Ectodermal cell (in vitro differentiated cells): ENCODE results near the gene METTL21C.

Experiments used
- H3K27ac ChIP-seq: 2 replicates; pipeline ENCODE4 v1.7.0; 2013; ENCODE audit warnings: mild to moderate bottlenecking, low read depth, low read length; ENCODE audit not compliant: insufficient read depth, poor library complexity, severe bottlenecking
- H3K27me3 ChIP-seq: 2 replicates; pipeline ENCODE4 v1.7.0; 2013; ENCODE audit warnings: mild to moderate bottlenecking, low read length; ENCODE audit not compliant: insufficient read depth, control insufficient read depth, poor library complexity, severe bottlenecking
- H3K36me3 ChIP-seq: one replicate; pipeline ENCODE4 v1.7.0; 2013; ENCODE audit warnings: low read length; ENCODE audit not compliant: control insufficient read depth, insufficient read depth
- H3K4me1 ChIP-seq: one replicate; pipeline ENCODE4 v1.7.0; 2013; ENCODE audit warnings: low read length; ENCODE audit not compliant: control insufficient read depth, insufficient read depth
- H3K4me3 ChIP-seq: 2 replicates; pipeline ENCODE4 v1.7.0; 2013; ENCODE audit warnings: low read depth, low read length, control low read depth; ENCODE audit not compliant: insufficient read depth
- H3K9me3 ChIP-seq: 2 replicates; pipeline ENCODE4 v1.7.0; 2013; ENCODE audit warnings: mild to moderate bottlenecking, low read length, moderate library complexity; ENCODE audit not compliant: control insufficient read depth
- WGBS, 2 experiments: methylation state at CpG; one replicate each; pipeline ENCODE4 v1.1.7; 2013; ENCODE audit warnings: missing lambda C conversion rate in 2 of 2; 5-methylcytosine and 5-hydroxymethylcytosine counted together

The METTL21C gene

DNA sequence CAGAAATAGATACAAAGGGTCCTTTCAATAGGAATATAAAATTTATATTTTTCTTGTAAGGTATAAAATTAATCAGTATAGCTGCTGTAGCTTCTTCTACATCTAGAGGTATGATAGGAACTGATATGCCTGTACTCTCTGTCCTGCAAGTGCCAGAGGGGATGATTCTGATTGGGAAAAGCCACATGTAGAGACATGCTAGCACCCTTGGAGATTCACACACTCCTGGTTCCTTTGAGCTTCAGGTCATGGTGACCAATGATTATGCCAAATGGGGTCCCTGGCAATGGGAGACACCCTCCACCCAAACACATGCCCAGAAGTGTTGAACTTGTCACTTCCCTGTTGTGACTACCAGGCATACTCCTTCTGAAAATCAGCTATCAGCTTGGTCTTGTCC lies 14.7 kb upstream of the METTL21C start:
- no peaks in the 10 kb centered on the region for H3K9me3 ChIP-seq
- H3K4me1 ChIP-seq: no peaks in the 10 kb centered on the region
- no peaks in the 10 kb centered on the region for H3K36me3 ChIP-seq
- H3K27me3 ChIP-seq: no peaks in the 10 kb centered on the region
- no peak overlapping the region for H3K27ac ChIP-seq
- H3K4me3 ChIP-seq: no peak overlapping the region

DNA sequence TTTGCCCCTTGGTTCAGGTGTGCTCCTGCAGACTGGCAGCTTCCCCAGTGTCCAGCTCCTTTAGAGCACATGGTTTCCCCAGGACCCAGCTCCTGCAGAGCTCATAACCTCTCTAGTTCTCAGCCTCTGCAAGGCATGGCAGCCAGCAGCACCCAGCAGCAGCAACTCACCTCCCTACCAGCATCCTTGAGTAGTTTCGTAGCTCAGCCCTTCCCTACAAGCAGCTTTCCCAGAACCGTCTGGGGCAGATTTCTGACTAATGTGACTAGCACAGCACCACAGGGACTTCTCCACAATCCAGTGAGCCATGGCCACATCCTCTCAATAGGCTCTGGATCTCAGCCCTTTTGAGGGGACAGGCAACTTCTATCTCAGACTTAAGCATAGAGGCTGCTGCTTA lies 14.1 kb upstream of the METTL21C start:
- WGBS, 2 experiments: 93 to 95% methylated on average over 2 of the region's 2 CpGs
- Histone ChIP-seq H3K27ac (no peak overlapping the region), H3K36me3 (no peaks in the 10 kb centered on the region), H3K4me1 (no peaks in the 10 kb centered on the region), H3K9me3 (no peaks in the 10 kb centered on the region), H3K4me3 (no peak overlapping the region), H3K27me3 (no peaks in the 10 kb centered on the region)

DNA sequence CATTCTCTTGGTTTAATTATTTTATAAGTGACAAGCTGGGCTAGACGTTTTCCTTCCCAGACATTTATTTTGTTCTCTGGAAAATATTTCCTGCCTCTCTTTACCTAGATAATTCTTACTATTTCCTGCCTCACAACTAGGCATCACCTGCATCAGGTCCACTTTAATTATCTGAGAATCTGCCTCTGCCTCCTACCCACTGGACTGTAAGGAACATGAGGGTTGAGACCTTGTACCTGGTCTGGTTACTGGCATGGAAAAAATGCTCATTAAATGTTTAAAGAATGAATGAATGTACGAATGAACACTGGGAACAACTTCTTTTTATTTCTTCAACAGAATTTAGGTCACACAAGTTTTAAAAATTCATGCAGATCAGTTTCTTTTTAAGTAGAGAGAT lies 13.4 kb upstream of the METTL21C start:
- no peaks in the 10 kb centered on the region for H3K9me3 ChIP-seq
- no peak overlapping the region for H3K4me3 ChIP-seq
- no peaks in the 10 kb centered on the region for H3K27me3 ChIP-seq
- H3K4me1 ChIP-seq: no peaks in the 10 kb centered on the region
- no peaks in the 10 kb centered on the region for H3K36me3 ChIP-seq
- no peak overlapping the region for H3K27ac ChIP-seq
- WGBS, 2 experiments: 54 to 90% methylated on average over 1 to 2 of the region's 2 CpGs

DNA sequence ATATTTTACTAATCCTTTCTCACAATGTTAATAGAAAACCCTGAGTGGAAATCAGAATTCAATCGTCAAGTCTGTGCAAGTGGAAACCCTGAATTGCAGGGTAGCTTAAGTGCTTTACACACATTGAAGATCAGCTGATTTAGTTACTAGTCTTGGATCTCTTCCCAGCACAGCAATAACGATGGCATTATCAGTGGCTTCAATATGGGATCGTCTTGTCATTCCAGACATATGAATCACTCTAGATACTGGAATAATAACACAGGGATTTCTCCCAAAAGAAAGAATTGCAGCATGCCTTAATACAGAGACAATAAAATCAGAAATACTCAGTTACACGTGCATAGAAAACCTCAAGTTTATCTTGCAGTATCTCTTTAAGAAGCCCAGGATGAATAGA lies 12.6 kb upstream of the METTL21C start:
- no peak overlapping the region for H3K27ac ChIP-seq
- H3K4me3 ChIP-seq: no peak overlapping the region
- H3K4me1 ChIP-seq: no peaks in the 10 kb centered on the region
- H3K9me3 ChIP-seq: no peaks in the 10 kb centered on the region
- WGBS, 2 experiments: 87% methylated on average over 4 of the region's 4 CpGs
- no peaks in the 10 kb centered on the region for H3K27me3 ChIP-seq
- no peaks in the 10 kb centered on the region for H3K36me3 ChIP-seq

DNA sequence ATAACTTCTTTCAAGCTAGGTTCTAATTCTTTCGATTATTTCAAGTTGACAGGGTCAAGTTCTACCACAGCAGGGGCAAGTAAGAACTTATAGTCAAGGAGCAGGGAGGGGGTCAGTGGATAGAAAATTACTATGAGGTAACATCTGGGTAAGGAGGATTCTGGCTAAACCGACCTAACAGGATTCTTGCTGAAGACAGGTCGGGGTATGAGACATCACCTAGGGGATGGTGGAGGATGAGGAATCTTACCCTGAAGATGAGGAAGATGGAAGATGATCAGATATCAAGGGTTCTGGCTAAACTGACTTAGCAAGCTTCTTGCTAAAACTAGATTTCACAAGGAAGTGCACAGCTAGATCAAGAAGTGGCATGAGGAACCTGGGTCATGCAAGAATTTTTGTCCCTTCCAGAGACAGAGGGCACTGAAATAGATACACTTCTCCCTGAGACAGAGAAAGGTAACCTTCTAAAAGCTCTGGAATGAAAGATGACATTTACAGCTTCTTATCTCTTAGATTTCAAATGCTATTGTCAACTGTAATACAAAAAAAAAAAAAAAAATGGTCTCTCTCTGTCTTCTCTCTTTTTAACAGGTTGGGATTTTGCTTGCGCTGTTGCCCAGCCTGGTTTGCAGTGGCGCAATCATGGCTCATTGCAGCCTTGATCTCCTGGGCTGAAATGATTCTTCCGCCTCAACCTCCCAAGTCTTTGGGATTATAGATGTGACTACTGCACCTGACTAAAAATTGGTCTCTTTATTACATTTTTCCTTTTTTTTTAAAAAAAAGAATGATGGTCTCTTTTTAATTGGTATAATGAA lies 9.6 kb upstream of the METTL21C start:
- WGBS, 2 experiments: 91 to 93% methylated on average over 6 of the region's 6 CpGs
- H3K36me3 ChIP-seq: no peaks in the 10 kb centered on the region
- H3K4me1 ChIP-seq: no peaks in the 10 kb centered on the region
- H3K27ac ChIP-seq: no peak overlapping the region
- H3K9me3 ChIP-seq: no peaks in the 10 kb centered on the region
- no peak overlapping the region for H3K4me3 ChIP-seq
- H3K27me3 ChIP-seq: no peaks in the 10 kb centered on the region

DNA sequence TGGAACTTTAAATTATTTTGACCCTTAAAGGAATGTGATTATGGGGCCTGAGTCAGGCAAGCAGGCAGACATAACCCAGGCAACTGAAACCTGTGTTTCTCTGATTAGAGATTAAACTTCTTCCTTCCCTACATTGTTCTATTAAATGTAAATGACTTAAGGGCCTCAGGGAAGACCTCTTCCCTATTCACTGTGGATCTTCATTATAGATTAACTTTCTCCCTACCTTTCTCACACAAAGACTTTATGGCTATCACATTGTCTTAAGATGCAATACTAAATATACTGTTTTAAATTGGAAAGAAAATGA lies 8.8 kb upstream of the METTL21C start:
- H3K4me3 ChIP-seq: no peak overlapping the region
- no peaks in the 10 kb centered on the region for H3K9me3 ChIP-seq

DNA sequence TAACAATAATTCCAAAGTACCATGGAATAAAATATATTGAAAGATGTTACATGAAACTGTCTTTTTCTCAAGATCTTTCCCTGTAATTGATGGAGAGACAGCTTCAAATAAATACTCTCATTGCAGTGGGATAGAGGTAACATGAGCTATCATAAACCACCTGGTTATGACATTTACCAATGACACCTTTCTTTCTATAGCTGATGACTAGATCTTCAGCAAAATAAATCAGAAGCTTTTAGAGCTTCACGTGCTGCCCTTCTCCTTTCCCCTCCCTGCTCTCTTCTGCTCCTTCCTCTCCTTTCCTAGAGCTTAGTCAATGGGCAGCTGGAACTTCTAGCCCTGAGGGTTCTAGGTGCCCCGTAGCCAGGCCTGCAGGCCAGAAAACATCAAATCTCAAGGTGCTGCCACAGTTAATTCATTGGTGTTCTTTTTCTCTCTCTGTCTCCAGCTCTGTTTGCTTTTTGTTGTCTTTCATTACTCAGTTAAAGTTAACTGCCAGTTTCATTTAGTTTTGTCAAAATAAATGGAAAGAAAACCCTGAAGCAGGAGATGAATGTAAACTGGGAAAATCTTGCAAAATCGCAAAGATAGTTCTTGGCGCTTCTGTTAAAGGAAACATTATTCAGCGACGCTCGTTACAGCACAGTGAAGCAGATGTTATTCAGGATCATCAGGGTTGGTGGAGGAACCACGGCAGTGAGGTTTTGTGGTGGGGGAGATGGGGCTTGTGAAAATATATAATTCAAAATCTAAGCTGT lies 8.3 kb upstream of the METTL21C start:
- WGBS, 2 experiments: 93 to 94% methylated on average over 8 of the region's 8 CpGs
- Histone ChIP-seq H3K36me3 (no peaks in the 10 kb centered on the region), H3K27me3 (no peaks in the 10 kb centered on the region), H3K4me3 (no peak overlapping the region), H3K4me1 (no peaks in the 10 kb centered on the region), H3K27ac (no peak overlapping the region), H3K9me3 (no peaks in the 10 kb centered on the region)

More for the DNA sequence above, 8.8 kb upstream of the METTL21C start:
- Histone ChIP-seq H3K4me1 (no peaks in the 10 kb centered on the region), H3K27me3 (no peaks in the 10 kb centered on the region), H3K36me3 (no peaks in the 10 kb centered on the region), H3K27ac (no peak overlapping the region)

DNA sequence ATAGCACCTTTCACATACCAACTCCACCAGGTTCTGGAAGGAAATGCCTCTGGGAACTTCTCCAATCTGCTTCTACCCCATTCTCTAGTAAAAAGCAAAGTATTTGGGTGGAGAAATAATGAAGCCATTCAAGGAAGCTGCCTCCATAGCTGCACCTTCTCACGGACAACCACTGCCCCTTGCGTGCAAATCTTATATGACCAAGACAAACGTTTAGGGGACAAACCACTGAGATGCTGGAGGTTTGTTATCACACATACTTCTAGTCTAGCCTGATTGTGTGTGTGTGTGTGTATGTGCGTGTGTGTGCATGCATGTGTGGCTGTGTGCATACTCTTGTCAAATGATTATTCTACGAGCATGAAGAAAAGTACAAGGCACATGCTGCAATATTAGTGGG lies 6.5 kb upstream of the METTL21C start:
- no peak overlapping the region for H3K27ac ChIP-seq
- no peaks in the 10 kb centered on the region for H3K9me3 ChIP-seq
- H3K4me1 ChIP-seq: no peaks in the 10 kb centered on the region
- H3K27me3 ChIP-seq: no peaks in the 10 kb centered on the region
- 88 to 93% methylated on average over 4 to 5 of the region's 5 CpGs for WGBS, 2 experiments
- H3K4me3 ChIP-seq: no peak overlapping the region
- no peaks in the 10 kb centered on the region for H3K36me3 ChIP-seq

DNA sequence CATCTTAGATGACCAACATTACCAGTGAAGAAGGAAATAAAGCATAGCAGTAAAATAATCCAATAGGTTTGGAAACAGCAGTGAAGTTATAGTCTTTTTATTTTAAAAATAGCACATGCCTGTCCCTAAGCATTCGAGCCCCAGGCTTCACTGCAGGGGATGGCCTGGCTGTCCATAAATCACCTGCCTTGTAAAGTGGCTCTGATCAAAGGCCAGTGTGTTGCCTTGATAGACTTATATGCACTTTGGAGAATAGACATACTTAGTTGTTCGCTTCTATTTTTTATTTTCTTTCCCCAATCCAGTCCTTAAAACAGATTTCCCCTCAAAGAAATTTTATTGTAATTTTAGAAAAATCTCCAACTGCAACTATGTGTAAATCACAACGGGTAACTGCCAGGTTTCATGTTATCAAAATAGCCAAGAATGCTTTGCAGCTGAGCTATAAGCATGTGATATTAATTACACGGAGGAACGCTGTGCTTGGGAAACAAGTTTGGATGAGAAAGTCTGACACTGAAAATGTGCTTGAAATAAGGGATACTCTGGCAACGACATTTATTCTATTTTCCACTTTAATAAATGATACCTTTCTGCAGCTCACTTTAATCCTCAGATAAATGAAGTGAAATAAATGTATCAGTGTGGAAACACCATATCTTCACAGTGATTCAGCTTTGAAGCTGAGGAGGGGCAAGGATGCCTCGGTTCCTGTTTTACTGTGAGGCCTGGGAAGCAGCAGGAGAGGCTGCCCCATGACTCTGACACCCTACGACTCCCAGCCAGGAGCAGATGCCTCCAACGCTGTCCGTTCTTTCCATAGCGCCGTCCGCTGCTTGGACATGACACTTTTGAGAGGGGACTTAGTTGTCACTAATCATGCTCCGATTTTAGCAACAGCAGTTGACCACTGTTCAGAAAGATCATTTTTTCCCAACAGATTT lies 5.5 kb upstream of the METTL21C start:
- no peaks in the 10 kb centered on the region for H3K9me3 ChIP-seq
- no peaks in the 10 kb centered on the region for H3K4me1 ChIP-seq
- 92 to 93% methylated on average over 13 to 14 of the region's 14 CpGs for WGBS, 2 experiments
- H3K36me3 ChIP-seq: no peaks in the 10 kb centered on the region
- no peak overlapping the region for H3K4me3 ChIP-seq
- H3K27me3 ChIP-seq: no peaks in the 10 kb centered on the region
- H3K27ac ChIP-seq: no peak overlapping the region

DNA sequence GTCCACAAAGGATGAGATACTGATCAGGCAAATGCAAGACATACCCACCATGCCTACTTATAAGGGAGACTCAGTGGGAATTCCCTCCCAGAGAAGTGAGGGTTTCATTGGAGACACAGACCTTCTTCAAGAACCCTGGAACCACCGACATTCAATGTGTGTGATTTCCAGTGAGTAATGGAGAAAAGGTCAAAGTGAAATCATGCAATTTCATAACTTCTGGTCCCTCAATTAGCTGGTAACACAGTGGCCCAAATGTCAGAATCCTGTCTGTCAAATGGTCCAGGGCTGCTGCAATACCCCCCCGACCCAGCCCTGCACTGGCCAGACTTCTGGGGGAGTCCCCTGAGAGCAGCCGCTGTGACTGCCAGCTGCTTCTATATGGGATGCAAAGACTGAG lies 4.7 kb upstream of the METTL21C start:
- WGBS, 2 experiments: 92% methylated on average over 3 of the region's 3 CpGs
- H3K27me3 ChIP-seq: no peaks in the 10 kb centered on the region
- H3K9me3 ChIP-seq: no peaks in the 10 kb centered on the region
- no peak overlapping the region for H3K27ac ChIP-seq
- H3K4me3 ChIP-seq: no peak overlapping the region
- no peaks in the 10 kb centered on the region for H3K36me3 ChIP-seq
- no peaks in the 10 kb centered on the region for H3K4me1 ChIP-seq
